Small intestine (tissue), 7 donors: ENCODE data around the gene TP53BP2. TPM values are rescaled to one million over a fixed set of nuclear protein-coding genes. Genes with fewer than 3 reads are reported as not detected.

Source experiments
- DNase-seq, 2 donors: peaks; one replicate each; pipeline versions ENCODE4 v3.0.0 to v3.0.0-alpha.2; 2013
- FAIRE-seq: peaks from 2 replicates; lab custom pipeline; 2012; peaks lifted over from hg19 to GRCh38; lab: Jason Lieb, UNC
- H3K27ac ChIP-seq, 3 donors: one replicate each; pipeline ENCODE4 v1.5.1; 2013; ENCODE audit warnings: low read length in 2 of 3, mild to moderate bottlenecking in 2 of 3, control low read depth in 1 of 3, inconsistent platforms in 1 of 3, low read depth in 1 of 3, moderate library complexity in 1 of 3
- H3K27me3 ChIP-seq, 3 donors: one replicate each; pipeline ENCODE4 v1.6.1; 2013; ENCODE audit warnings: low read length in 3 of 3, inconsistent platforms in 1 of 3; ENCODE audit not compliant: control insufficient read depth in 3 of 3, insufficient read depth in 3 of 3
- H3K36me3 ChIP-seq, 3 donors: one replicate each; pipeline ENCODE4 v1.6.1; 2013; ENCODE audit warnings: low read length in 3 of 3, inconsistent platforms in 1 of 3, low read depth in 1 of 3, mild to moderate bottlenecking in 1 of 3, moderate library complexity in 1 of 3; ENCODE audit not compliant: control insufficient read depth in 3 of 3, insufficient read depth in 2 of 3
- H3K4me1 ChIP-seq, 3 donors: one replicate each; pipeline ENCODE4 v1.6.1; 2013; ENCODE audit warnings: low read length in 2 of 3, inconsistent platforms in 1 of 3, low read depth in 1 of 3, mild to moderate bottlenecking in 1 of 3, moderate library complexity in 1 of 3; ENCODE audit not compliant: control insufficient read depth in 3 of 3, insufficient read depth in 2 of 3
- H3K4me3 ChIP-seq, 3 donors: one replicate each; pipeline ENCODE4 v1.5.1; 2013; ENCODE audit warnings: low read length in 3 of 3, control low read depth in 1 of 3, inconsistent platforms in 1 of 3, low read depth in 1 of 3, mild to moderate bottlenecking in 1 of 3, moderate library complexity in 1 of 3
- H3K9me3 ChIP-seq, 2 donors: one replicate each; pipeline ENCODE4 v1.6.1; 2013; ENCODE audit warnings: low read depth in 1 of 2, low read length in 1 of 2; ENCODE audit not compliant: control insufficient read depth in 2 of 2, insufficient read depth in 1 of 2
- WGBS, 3 donors: extraction: QIAGEN DNeasy Blood & Tissue Kit; methylation state at CpG; one replicate each; pipeline ENCODE4 v1.1.7; 2013; 5-methylcytosine and 5-hydroxymethylcytosine counted together
- polyA plus RNA-seq, 4 donors: library from polyadenylated mRNA; stranded (reverse) in 3 of 4; unstranded in 1 of 4; fragments of 200-250 nt in 3 of 4; fragments of 120-200 nt in 1 of 4; gene quantifications; one replicate each; pipeline versions ENCODE4 v1.2.1 to v1.2.3, GENCODE V29; 2013
- donor health status: healthy with polysubstance abuse.
- donor health status: control.
- donor health status: control.
- donor health status: Bipolar disorder and iron deficiency.
- donor health status: healthy.

The TP53BP2 gene
- polyA plus RNA-seq, 4 donors, result 10.8 to 25.2 (median 11.4) TPM

- DNase-seq (peak; percentile 11 to 46), FAIRE-seq (no peak)
- Histone ChIP-seq H3K36me3 (peaks cover 13 to 69% (median 23%) of the 10 kb centered on the region in 3 donors), H3K27me3 (peaks cover 0 to 2% (median 0%) of the 10 kb centered on the region in 3 donors), H3K4me3 (no peak overlapping the region), H3K4me1 (peaks cover 0 to 18% (median 6%) of the 10 kb centered on the region in 3 donors), H3K27ac (no peak overlapping the region), H3K9me3 (no peaks in the 10 kb centered on the region)
- WGBS, 3 donors, result 80 to 90% (median 85%) methylated on average over 13 of the region's 13 CpGs
Measured at GRCh38 chr1:223750730-223751570, 94.8 kb downstream of the TP53BP2 start.

- no peak for FAIRE-seq
- Histone ChIP-seq H3K4me3 (peak overlapping the region; percentile 17 to 53 (median 39)), H3K4me1 (peaks cover 0 to 18% (median 6%) of the 10 kb centered on the region in 3 donors), H3K9me3 (no peaks in the 10 kb centered on the region), H3K27me3 (peaks cover 0 to 2% (median 0%) of the 10 kb centered on the region in 3 donors), H3K27ac (peak overlapping the region in 2 of 3 donors; percentile 3 to 47), H3K36me3 (peaks cover 9 to 65% (median 14%) of the 10 kb centered on the region in 3 donors)
- WGBS, 3 donors, result 5 to 10% (median 9%) methylated on average over 55 to 61 of the region's 61 CpGs
- peak; percentile 64 to 81 for DNase-seq
Measured at GRCh38 chr1:223748773-223749733, 96.7 kb downstream of the TP53BP2 start.

- peak overlapping the region in 2 of 3 donors; percentile 3 to 47 for H3K27ac ChIP-seq
- no peak for FAIRE-seq
- H3K36me3 ChIP-seq, result peaks cover 9 to 67% (median 14%) of the 10 kb centered on the region in 3 donors
Measured at GRCh38 chr1:223748405-223748772, 97.4 kb downstream of the TP53BP2 start.

GRCh38 chr1:223747838-223748335, 97.9 kb downstream of the TP53BP2 start:
- H3K36me3 ChIP-seq, result peaks cover 7 to 67% (median 9%) of the 10 kb centered on the region in 3 donors
- peak overlapping the region in 2 of 3 donors; percentile 14 to 47 for H3K27ac ChIP-seq
- DNase-seq, result peak in 1 of 2 donors; percentile 50
- H3K4me1 ChIP-seq, result peaks cover 0 to 18% (median 6%) of the 10 kb centered on the region in 3 donors
- WGBS, 3 donors, result 13 to 31% (median 16%) methylated on average over 4 of the region's 4 CpGs
- no peaks in the 10 kb centered on the region for H3K9me3 ChIP-seq
- no peak for FAIRE-seq
- H3K27me3 ChIP-seq, result peaks cover 0 to 2% (median 0%) of the 10 kb centered on the region in 3 donors
- no peak overlapping the region for H3K4me3 ChIP-seq

More at GRCh38 chr1:223748405-223748772, 97.4 kb downstream of the TP53BP2 start:
- H3K4me1 ChIP-seq, result peaks cover 0 to 18% (median 6%) of the 10 kb centered on the region in 3 donors
- 16 to 38% (median 29%) methylated on average over 14 to 18 of the region's 18 CpGs for WGBS, 3 donors
- peak in 1 of 2 donors; percentile 21 for DNase-seq
- no peaks in the 10 kb centered on the region for H3K9me3 ChIP-seq
- H3K27me3 ChIP-seq, result peaks cover 0 to 2% (median 0%) of the 10 kb centered on the region in 3 donors
- peak overlapping the region in 2 of 3 donors; percentile 39 to 53 for H3K4me3 ChIP-seq

- 90 to 99% (median 92%) methylated on average over 4 of the region's 4 CpGs for WGBS, 3 donors
- no peak for DNase-seq
- no peaks in the 10 kb centered on the region for H3K9me3 ChIP-seq
- H3K4me3 ChIP-seq, result no peak overlapping the region
- no peak overlapping the region for H3K27ac ChIP-seq
- FAIRE-seq, result no peak
- peaks cover 0 to 2% (median 0%) of the 10 kb centered on the region in 3 donors for H3K27me3 ChIP-seq
- H3K4me1 ChIP-seq, result peaks cover 0 to 16% (median 6%) of the 10 kb centered on the region in 3 donors
- H3K36me3 ChIP-seq, result peaks cover 3 to 53% (median 4%) of the 10 kb centered on the region in 3 donors
Measured at GRCh38 chr1:223745731-223746130, 100.0 kb downstream of the TP53BP2 start.

- no peak for FAIRE-seq
- WGBS, 3 donors, result 67 to 80% (median 76%) methylated on average over 9 of the region's 9 CpGs
- H3K9me3 ChIP-seq, result no peaks in the 10 kb centered on the region
- no peaks in the 10 kb centered on the region for H3K27me3 ChIP-seq
- DNase-seq, result no peak
- H3K36me3 ChIP-seq, result peaks cover 0 to 46% (median 3%) of the 10 kb centered on the region in 3 donors
- H3K27ac ChIP-seq, result no peak overlapping the region
- no peak overlapping the region for H3K4me3 ChIP-seq
- peaks cover 0 to 27% (median 9%) of the 10 kb centered on the region in 3 donors for H3K4me1 ChIP-seq
Measured at GRCh38 chr1:223742856-223743517, 102.8 kb downstream of the TP53BP2 start.

- DNase-seq (no peak), FAIRE-seq (no peak)
- Histone ChIP-seq H3K4me1 (peaks cover 0 to 25% (median 7%) of the 10 kb centered on the region in 3 donors), H3K27me3 (no peaks in the 10 kb centered on the region), H3K9me3 (no peaks in the 10 kb centered on the region), H3K4me3 (no peak overlapping the region), H3K27ac (no peak overlapping the region), H3K36me3 (peaks cover 0 to 43% (median 0%) of the 10 kb centered on the region in 3 donors)
- WGBS, 3 donors, result 92 to 96% (median 94%) methylated on average over 6 of the region's 6 CpGs
Measured at GRCh38 chr1:223741861-223742260, 103.9 kb downstream of the TP53BP2 start.
